Spinal cord (tissue), 10 donors: Measurements from ENCODE around the gene MMP17. TPM values are rescaled to one million over a fixed set of nuclear protein-coding genes. Genes with fewer than 3 reads are reported as not detected.
"Not testable (repeated sequence)": the region's sequence is repeated elsewhere in the genome, so short reads cannot be mapped to it uniquely, and the experiment has no call there.

Source experiments
- DNase-seq, 6 donors: peaks; one replicate each; pipeline versions ENCODE4 v3.0.0 to v3.0.0-alpha.2; 2013 to 2015; ENCODE audit warnings: low spot score in 6 of 6, low read depth in 4 of 6
- H3K27ac ChIP-seq: one replicate; pipeline ENCODE4 v1.5.1; 2013; ENCODE audit warnings: low read depth, low read length, control low read depth
- H3K27me3 ChIP-seq: one replicate; pipeline ENCODE4 v1.6.1; 2013; ENCODE audit warnings: low read length; ENCODE audit not compliant: control insufficient read depth, insufficient read depth
- H3K36me3 ChIP-seq: one replicate; pipeline ENCODE4 v1.6.1; 2013; ENCODE audit warnings: low read length; ENCODE audit not compliant: control insufficient read depth, insufficient read depth
- H3K4me1 ChIP-seq: one replicate; pipeline ENCODE4 v1.6.1; 2013; ENCODE audit warnings: low read length; ENCODE audit not compliant: control insufficient read depth, insufficient read depth
- H3K4me3 ChIP-seq: one replicate; pipeline ENCODE4 v1.5.1; 2013; ENCODE audit warnings: low read depth, low read length, control low read depth
- H3K9me3 ChIP-seq: one replicate; pipeline ENCODE4 v1.6.1; 2013; ENCODE audit warnings: low read length; ENCODE audit not compliant: control insufficient read depth, insufficient read depth
- WGBS: methylation state at CpG from one replicate; pipeline ENCODE4 v1.1.5; 2013; ENCODE audit warnings: missing lambda C conversion rate; ENCODE audit not compliant: insufficient coverage; 5-methylcytosine and 5-hydroxymethylcytosine counted together
- polyA plus RNA-seq, 2 donors: library from polyadenylated mRNA; unstranded; fragments of 120-200 nt; gene quantifications; one replicate each; pipeline ENCODE4 v1.2.1, GENCODE V29; 2013; ENCODE audit not compliant: insufficient read length in 2 of 2
- total RNA-seq, 2 donors: library from RNA; depleted of rRNA in 1 of 2; stranded (reverse); fragments of 120-200 nt in 1 of 2; fragments of >200 nt in 1 of 2; gene quantifications; one replicate each; pipeline versions ENCODE4 v1.2.3 to v1.2.4, GENCODE V29; 2013 to 2014
- donor health status: healthy.

The MMP17 gene
- total and polyA plus RNA-seq, 4 donors, result 16.5 to 98.3 (median 42.1) TPM

DNA sequence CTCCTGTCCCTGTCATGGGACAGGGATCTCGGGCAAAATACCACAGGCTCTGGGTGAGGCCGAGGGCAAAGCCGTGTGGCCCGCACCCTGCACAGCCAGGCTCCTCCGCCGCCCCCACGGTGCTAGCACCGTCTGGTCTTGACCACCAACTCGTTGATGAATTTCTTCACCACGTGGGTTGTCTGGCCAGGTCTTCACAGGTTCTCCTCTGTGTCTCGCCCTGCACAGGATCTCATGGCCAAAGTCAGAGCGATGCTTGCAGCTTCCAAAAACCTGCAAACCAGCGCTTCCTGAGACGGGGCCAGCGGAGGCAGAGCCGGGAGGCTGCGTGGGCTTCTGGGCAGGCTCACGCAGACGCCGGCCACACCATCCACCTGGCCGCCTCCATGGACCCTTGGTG is 29.0 kb upstream of the MMP17 start:
- no peak overlapping the region for H3K4me3 ChIP-seq
- H3K4me1 ChIP-seq, result peaks cover 6% of the 10 kb centered on the region
- no peak overlapping the region for H3K27ac ChIP-seq
- no peaks in the 10 kb centered on the region for H3K9me3 ChIP-seq
- WGBS, result 94% methylated on average over 18 of the region's 21 CpGs
- H3K36me3 ChIP-seq, result peaks cover 81% of the 10 kb centered on the region
- no peak for DNase-seq
- no peaks in the 10 kb centered on the region for H3K27me3 ChIP-seq

DNA sequence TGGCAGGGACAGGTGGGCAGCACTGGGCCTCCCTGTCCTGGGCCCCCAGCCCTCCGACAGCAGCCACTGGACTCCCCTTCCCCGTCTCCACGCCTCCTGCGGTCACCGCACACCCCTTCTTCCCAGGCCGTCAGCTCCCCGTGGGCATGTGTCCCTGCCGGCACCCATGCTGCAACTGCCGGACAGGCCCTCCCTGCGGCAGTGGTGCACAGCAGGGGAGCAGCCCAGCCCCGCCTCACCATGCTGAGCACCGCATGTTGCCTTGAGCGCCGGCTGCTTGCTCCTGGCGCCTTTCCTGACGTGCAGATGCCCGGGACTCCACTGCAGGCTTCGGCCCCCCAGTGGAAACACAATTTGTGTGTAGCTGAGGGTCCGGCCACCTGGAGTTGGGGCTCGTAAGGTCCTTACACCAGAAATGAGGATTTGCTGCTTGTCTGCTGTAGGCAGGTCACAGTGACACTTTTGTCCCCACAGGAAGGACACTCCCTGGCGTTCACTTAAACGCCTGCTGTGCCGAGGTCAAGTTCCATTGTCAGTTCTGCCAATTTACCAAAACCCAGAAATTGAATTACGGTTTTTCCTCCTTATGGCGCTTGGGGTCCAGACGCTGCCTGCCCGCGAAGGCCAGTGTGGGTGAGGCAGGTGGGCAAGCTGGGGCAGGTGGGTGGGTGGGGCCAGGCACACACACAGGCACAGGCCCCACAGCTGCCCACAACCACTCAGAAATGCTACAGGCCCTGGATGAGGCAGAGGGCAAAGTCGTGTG is 28.2 kb upstream of the MMP17 start:
- Histone ChIP-seq H3K27me3 (no peaks in the 10 kb centered on the region), H3K27ac (no peak overlapping the region), H3K36me3 (peaks cover 74% of the 10 kb centered on the region), H3K9me3 (no peaks in the 10 kb centered on the region), H3K4me1 (peaks cover 6% of the 10 kb centered on the region), H3K4me3 (no peak overlapping the region)
- WGBS, result 84% methylated on average over 19 of the region's 29 CpGs
- DNase-seq, result no peak

DNA sequence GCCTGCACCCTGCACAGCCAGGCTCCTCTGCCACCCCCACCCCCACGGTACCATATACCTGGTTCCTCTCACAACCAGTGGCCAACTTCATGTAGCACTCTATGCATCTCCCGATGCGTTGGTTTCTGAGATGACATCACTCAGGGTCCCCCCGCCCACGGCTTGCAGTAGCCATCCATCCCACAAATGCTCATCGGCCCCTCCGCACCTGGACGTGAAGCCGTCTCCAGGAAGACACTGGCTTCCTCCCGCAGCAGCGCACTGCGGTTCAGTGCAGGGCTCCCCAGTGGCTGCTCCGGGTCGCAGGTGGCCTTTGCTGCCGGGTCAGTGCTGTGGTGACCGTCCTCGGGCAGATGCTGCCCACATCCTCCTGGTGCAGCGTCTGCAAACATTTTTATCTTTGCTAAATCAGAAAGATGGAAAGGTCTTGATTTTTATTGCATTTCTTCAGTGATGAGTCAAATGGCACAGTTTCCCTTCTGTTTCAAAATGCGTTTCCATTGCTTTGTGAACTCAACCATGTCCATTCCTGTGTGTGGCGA is 27.5 kb upstream of the MMP17 start:
- no peak overlapping the region for H3K27ac ChIP-seq
- DNase-seq, result no peak
- no peaks in the 10 kb centered on the region for H3K4me1 ChIP-seq
- H3K9me3 ChIP-seq, result no peaks in the 10 kb centered on the region
- H3K36me3 ChIP-seq, result peaks cover 67% of the 10 kb centered on the region
- no peak overlapping the region for H3K4me3 ChIP-seq
- whole genome bisulfite sequencing, result 90% methylated on average over 17 of the region's 20 CpGs
- H3K27me3 ChIP-seq, result no peaks in the 10 kb centered on the region

DNA sequence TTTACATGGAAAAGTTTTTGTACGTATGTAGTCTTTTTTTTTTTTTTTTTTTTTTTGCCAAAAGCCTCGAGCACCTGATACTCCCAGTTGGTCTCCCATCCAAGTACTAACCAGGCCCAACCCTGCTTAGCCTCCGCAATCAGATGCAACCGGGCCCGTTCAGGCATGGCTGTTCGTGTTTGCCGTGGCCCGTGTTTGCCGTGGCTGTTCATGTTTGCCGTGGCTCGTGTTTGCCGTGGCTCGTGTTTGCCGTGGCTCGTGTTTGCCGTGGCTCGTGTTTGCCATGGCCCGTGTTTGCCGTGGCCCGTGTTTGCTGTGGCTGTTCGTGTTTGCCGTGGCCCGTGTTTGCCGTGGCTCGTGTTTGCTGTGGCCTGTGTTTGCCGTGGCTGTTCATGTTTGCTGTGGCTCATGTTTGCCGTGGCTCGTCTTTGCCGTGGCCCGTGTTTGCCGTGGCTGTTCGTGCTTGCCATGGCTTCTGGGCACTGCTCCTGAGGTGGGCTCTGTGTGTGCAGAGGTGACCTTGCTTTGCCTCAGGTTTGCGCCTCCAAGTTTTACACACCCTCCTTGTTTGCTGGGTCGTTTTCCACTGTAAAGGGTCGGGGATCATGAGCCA is 26.8 kb upstream of the MMP17 start:
- no peak for DNase-seq
- Histone ChIP-seq H3K27me3 (no peaks in the 10 kb centered on the region), H3K4me1 (no peaks in the 10 kb centered on the region), H3K36me3 (peaks cover 61% of the 10 kb centered on the region), H3K9me3 (no peaks in the 10 kb centered on the region), H3K27ac (no peak overlapping the region), H3K4me3 (no peak overlapping the region)
- 70% methylated on average over 30 of the region's 35 CpGs for WGBS

DNA sequence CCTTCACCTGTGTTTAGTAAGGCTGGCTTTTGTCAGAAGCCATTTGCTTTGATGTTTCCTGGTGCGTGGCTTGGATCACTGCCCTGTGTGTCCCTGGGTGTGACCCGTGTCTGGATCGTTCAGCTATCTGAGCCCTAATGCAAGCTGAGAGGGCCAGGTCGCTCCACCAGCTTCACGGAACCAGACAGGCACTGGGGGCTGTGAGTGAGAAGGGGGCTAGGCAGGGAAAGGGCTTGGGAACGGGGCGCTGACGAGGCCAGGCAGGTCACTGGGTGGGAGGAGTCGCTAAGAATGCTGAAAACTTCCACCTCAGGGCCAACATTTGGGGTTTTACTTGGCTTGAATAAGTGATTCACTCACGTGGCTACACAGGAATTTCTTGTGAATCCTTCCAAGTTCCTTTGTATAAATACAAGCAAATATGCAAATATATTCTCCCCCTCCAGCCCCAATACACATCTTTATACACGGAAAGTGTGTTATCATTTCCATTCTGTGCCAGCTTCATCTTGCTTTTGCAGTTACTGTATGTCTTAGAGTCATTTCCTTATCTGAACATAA is 24.2 kb upstream of the MMP17 start:
- H3K27me3 ChIP-seq, result no peaks in the 10 kb centered on the region
- DNase-seq, result peak in 1 of 6 donors; percentile 39
- H3K36me3 ChIP-seq, result peaks cover 37% of the 10 kb centered on the region
- H3K27ac ChIP-seq, result no peak overlapping the region
- H3K9me3 ChIP-seq, result no peaks in the 10 kb centered on the region
- WGBS, result 53% methylated on average over 8 of the region's 11 CpGs
- no peaks in the 10 kb centered on the region for H3K4me1 ChIP-seq
- H3K4me3 ChIP-seq, result no peak overlapping the region

DNA sequence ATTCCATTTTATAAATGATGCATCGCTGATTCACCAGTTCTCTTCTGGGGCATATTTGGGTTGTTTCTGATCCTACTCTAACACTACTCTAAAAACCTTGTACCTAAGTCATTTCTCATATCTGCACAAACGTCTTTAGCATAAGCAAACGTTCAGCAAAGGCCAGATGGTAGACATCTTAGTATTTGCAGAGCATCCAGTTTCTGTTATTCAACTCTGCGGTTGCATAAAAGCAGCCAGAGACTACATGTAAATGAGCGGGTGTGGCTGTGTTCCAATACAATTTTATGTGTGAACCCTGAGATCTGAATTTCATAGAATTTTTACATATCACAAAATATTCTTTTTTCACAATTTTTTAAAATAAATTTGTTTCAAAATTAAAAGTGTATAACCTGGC is 22.8 kb upstream of the MMP17 start:
- H3K4me1 ChIP-seq, result no peaks in the 10 kb centered on the region
- H3K27me3 ChIP-seq, result no peaks in the 10 kb centered on the region
- H3K4me3 ChIP-seq, result no peak overlapping the region
- WGBS, result 100% methylated on average over 1 of the region's 5 CpGs
- H3K36me3 ChIP-seq, result peaks cover 23% of the 10 kb centered on the region
- no peak overlapping the region for H3K27ac ChIP-seq
- DNase-seq, result no peak
- no peaks in the 10 kb centered on the region for H3K9me3 ChIP-seq

DNA sequence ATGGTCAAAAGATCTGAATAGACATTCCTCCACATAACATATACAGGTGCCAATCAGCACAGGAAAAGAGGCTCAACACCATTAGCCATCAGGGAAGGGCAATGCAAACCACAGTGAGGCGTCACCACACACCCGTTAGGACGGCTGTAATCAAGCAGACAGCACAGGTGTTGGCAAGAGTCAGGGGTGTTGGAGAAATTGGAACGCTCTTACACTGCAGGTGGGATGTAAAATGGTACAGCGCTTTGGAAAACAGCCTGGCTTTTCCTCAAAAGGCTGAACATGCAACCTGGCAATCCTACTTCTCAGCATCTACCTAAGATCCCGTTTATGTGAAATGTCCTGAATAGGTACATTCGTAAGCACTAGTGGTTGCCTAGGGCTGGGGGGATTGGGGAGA is 21.5 kb upstream of the MMP17 start:
- Histone ChIP-seq H3K4me3 (no peak overlapping the region), H3K27ac (no peak overlapping the region), H3K27me3 (no peaks in the 10 kb centered on the region), H3K9me3 (no peaks in the 10 kb centered on the region), H3K4me1 (peaks cover 3% of the 10 kb centered on the region), H3K36me3 (peaks cover 13% of the 10 kb centered on the region)
- DNase-seq, result peak in 1 of 6 donors; percentile 51
- 76% methylated on average over 5 of the region's 7 CpGs for WGBS

DNA sequence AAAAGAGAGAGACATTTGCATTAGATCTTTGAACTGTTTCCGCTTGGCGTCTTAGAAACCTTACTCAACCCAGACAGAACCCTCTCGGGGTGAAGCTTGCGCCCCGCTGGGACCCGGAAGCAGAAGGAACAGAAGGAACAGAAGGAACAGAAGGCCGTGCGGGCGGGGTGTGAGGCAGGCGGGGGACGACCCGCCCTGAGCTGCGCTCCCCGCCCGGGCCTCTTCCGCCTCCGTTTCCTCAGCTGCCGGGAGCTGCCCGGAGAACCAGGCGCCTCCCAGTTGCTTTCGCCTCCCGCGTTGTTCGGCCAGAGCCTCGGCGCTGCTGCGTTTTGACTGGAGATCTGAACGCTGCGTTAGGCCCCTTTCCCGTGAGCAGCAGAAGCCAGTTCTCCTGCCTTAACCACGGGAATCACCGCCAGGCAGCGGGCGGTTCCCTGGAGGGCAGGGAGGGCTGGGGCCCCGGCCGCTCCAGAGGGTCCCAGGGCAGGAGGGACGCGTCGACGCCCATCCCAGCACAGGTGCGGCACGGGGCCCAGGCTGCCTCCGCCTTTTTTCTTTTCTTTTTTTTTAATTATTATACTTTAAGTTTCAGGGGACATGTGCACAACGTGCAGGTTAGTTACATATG is 19.3 kb upstream of the MMP17 start:
- DNase-seq, result no peak
- H3K4me1 ChIP-seq, result peaks cover 3% of the 10 kb centered on the region
- 76% methylated on average over 37 of the region's 44 CpGs for WGBS
- H3K4me3 ChIP-seq, result no peak overlapping the region
- H3K27me3 ChIP-seq, result no peaks in the 10 kb centered on the region
- H3K27ac ChIP-seq, result no peak overlapping the region
- no peaks in the 10 kb centered on the region for H3K36me3 ChIP-seq
- H3K9me3 ChIP-seq, result peaks cover 2% of the 10 kb centered on the region

DNA sequence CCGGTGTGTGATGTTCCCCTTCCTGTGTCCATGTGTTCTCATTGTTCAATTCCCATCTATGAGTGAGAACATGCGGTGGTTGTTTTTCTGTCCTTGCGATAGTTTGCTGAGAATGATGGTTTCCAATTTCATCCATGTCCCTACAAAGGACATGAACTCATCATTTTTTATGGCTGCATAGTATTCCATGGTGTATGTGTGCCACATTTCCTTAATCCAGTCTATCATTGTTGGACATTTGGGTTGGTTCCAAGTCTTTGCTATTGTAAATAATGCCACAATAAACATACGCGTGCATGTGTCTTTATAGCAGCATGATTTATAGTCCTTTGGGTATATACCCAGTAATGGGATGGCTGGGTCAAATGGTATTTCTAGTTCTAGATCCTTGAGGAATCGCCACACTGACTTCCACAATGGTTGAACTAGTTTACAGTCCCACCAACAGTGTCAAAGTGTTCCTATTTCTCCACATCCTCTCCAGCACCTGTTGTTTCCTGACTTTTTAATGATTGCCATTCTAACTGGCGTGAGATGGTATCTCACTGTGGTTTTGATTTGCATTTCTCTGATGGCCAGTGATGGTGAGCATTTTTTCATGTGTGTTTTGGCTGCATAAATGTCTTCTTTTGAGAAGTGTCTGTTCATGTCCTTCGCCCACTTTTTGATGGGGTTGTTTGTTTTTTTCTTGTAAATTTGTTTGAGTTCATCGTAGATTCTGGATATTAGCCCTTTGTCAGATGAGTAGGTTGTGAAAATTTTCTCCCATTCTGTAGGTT is 18.5 kb upstream of the MMP17 start:
- H3K9me3 ChIP-seq, DNase-seq: not testable (repeated sequence)
- WGBS, result no CpG with 5 or more reads among the region's 9 CpGs

More for the DNA sequence above, 18.5 kb upstream of the MMP17 start:
- not testable (repeated sequence) for H3K27ac ChIP-seq, H3K4me3 ChIP-seq, H3K27me3 ChIP-seq, H3K4me1 ChIP-seq, H3K36me3 ChIP-seq
